T47D (cell line): ENCODE results near the gene SORL1.
"Not testable (repeated sequence)": the region's sequence is repeated elsewhere in the genome, so short reads cannot be mapped to it uniquely, and the experiment has no call there.

Experiments used
- DNase-seq, 2 experiments: peaks; one replicate each; pipeline versions ENCODE4 v3.0.0 to v3.0.0-alpha.2; 2011 to 2012; ENCODE audit warnings: low read depth in 1 of 2, low spot score in 1 of 2
- JUND ChIP-seq: IDR thresholded peaks from 2 replicates; pipeline ENCODE4 v1.6.1; 2012; ENCODE audit warnings: low read depth
- in situ Hi-C: cut with HindIII; loops from 2 replicates; pipeline ENCODE4 v1.10.0; 2016; ENCODE audit warnings: low sequenced_read_pairs, low pct_unique_long_range_greater_than_20kb

The SORL1 gene

GRCh38 chr11:121478226-121478894 lies 26.2 kb downstream of the SORL1 start:
- no peak for TF ChIP-seq JUND
- in situ Hi-C loops = no loop called here
- peak; percentile 81 to 96 for DNase-seq

DNA sequence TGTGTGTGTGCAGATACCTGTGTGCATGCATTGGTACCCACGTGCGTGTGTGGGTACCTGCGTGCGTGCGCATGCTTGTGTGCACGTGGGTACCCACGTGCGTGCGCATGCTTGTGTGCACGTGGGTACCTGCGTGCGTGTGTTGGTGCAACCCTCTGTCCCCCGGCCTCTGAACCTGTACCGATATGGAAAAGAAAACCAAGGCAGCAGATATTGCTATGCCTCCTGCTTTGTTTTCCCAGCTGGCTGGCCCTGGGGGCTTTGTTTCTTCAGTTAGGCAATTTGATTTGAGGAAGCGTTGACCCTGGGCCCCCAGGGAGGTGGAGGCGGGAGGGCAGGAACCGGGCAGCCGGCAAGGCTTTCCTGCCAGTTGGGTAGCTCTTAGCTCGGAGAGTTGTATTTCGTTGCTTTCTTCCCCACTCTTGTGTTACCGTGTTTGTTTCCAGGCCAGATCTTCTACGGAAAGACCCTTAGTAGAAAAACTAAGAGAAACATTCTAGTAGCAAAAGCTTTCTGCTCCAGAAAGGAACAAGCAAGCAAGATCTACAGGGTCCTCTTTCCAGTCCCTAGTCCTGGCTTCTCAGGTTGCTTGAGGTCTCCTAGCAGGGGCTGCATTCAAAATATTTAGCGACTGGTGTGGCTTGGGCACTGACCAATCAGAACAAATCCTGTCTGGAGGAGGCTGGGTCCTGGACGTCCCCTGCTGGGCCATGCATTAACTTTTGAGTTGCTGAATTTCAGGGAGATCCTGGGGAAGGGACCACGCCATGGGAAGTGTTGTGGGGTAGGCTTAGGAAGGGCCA lies 27.0 kb downstream of the SORL1 start:
- in situ Hi-C loops = no loop called here

GRCh38 chr11:121479698-121480238 lies 27.7 kb downstream of the SORL1 start:
- peak in 1 of 2 experiments; percentile 71 for DNase-seq
- no peak for TF ChIP-seq JUND
- in situ Hi-C loops = no loop called here

More for the DNA sequence above, 27.0 kb downstream of the SORL1 start:
- no peak for TF ChIP-seq JUND
- peak in 1 of 2 experiments; percentile 65 for DNase-seq

DNA sequence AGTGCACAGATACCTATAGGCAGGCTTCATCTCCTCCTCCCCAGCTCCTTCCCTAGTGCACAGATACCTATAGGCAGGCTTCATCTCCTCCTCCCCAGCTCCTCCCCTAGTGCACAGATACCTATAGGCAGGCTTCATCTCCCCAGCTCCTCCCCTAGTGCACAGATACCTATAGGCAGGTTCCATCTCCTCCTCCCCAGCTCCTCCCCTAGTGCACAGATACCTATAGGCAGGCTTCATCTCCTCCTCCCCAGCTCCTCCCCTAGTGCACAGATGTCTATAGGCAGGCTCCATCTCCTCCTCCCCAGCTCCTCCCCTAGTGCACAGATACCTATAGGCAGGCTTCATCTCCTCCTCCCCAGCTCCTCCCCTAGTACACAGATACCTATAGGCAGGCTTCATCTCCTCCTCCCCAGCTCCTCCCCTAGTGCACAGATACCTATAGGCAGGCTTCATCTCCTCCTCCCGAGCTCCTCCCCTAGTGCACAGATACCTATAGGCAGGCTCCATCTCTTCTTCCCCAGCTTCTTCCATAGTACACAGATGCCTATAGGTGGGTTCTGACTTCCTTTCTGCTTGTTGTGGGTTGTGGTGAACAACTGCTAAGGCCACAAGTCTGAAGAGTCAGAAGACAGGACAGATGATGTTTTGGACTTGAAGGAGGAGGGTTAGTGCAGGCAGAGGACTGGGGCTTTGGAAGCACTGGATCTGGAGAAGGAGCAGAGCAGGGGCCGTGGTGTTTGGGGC lies 29.5 kb downstream of the SORL1 start:
- in situ Hi-C loops = not testable (repeated sequence)
- DNase-seq = peak in 1 of 2 experiments; percentile 66

GRCh38 chr11:121482231-121483129 lies 30.4 kb downstream of the SORL1 start:
- no peak for DNase-seq
- no peak for TF ChIP-seq JUND
- in situ Hi-C loops = no loop called here

- in situ Hi-C loops = no loop called here
- no peak for DNase-seq
- no peak for TF ChIP-seq JUND
These were observed 31.8 kb downstream of the SORL1 start for GRCh38 chr11:121483805-121484480.

- in situ Hi-C loops = no loop called here
- no peak for DNase-seq
These were observed 33.1 kb downstream of the SORL1 start for GRCh38 chr11:121485216-121485615.

DNA sequence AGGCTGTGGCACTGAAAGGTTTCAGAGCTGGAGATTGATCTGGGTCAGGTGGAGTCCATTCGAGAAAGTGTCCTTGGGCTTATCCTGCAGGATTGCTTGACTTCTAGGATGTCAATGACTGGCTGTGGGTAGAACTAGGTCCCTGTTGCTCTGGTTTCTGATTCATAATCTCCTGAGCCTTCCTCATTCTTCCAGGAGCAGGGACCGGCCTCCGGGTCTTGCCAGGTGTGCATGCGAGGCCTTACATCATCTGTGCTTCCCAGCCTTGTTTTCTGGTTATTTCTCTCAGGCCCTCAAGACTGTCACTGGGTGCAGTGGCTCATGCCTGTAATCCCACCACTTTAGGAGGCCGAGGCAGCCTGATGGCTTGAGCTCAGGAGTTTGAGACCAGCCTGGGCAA lies 33.9 kb downstream of the SORL1 start:
- in situ Hi-C loops = no loop called here
- DNase-seq = no peak
- TF ChIP-seq JUND = no peak

More at GRCh38 chr11:121485216-121485615, 33.1 kb downstream of the SORL1 start:
- no peak for TF ChIP-seq JUND

DNA sequence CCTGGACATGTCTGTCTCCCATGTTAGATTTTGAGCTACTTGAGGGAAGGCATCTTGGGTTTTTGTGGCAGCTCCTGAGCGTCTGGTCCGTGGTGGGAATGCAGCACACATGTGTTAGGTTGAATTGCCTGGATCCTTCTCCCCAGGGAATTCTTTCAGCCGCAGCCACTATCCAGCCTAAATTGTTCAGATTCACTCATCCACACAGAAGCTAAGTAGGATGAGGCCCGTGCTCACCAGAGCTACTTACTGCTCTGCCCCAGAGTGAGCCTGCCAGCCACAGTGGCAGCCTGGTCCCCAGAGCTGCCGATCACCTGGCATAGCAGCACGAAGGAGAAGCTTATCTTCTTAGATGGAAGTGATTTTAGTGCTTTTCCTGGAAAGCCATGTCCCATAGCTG lies 35.1 kb downstream of the SORL1 start:
- no peak for DNase-seq
- in situ Hi-C loops = no loop called here
- TF ChIP-seq JUND = no peak

DNA sequence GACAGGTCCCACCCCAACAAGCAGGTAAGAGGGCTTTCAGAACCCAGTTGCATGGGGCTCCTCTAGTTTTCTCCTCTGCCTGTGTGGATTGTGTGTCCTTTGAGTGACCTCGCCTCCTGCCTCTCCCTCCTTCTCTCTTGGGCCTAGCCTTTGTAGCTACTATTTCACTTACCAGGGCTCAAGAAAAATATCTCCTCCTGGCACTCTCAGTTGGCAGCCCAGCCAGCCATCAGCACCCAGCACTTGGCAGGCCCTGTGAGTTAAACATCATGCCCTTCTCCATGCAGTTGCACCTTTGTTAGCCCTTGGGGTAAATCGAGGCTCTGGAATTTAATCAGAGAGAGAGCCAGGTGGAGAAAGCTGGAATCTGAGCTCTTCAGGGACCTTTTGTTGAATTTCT lies 36.1 kb downstream of the SORL1 start:
- TF ChIP-seq JUND = no peak
- in situ Hi-C loops = no loop called here
- no peak for DNase-seq

- in situ Hi-C loops = no loop called here
- DNase-seq = peak in 1 of 2 experiments; percentile 77
- TF ChIP-seq JUND = no peak
These were observed 36.5 kb downstream of the SORL1 start for GRCh38 chr11:121488641-121489040.
